Fibroblast of lung (primary cell): ENCODE data around the gene NUBPL. TPM values are rescaled to one million over a fixed set of nuclear protein-coding genes. Genes with fewer than 3 reads are reported as not detected.

Experiments used
- DNase-seq, 2 donors: peaks; one replicate each; pipeline versions ENCODE4 v3.0.0 to v3.0.0-alpha.2; 2010; ENCODE audit warnings: low read depth in 2 of 2
- H2AFZ ChIP-seq: 2 replicates; pipeline ENCODE4 v1.5.1; 2012; ENCODE audit warnings: low read length, control low read depth, inconsistent platforms
- H3K27ac ChIP-seq: 2 replicates; pipeline ENCODE4 v1.5.1; 2011; ENCODE audit warnings: low read length, control low read depth; ENCODE audit not compliant: insufficient read depth
- H3K27me3 ChIP-seq: 2 replicates; pipeline ENCODE4 v1.5.1; 2011; ENCODE audit warnings: mild to moderate bottlenecking, low read length; ENCODE audit not compliant: control insufficient read depth, insufficient read depth
- H3K36me3 ChIP-seq: 2 replicates; pipeline ENCODE4 v1.5.1; 2011; ENCODE audit warnings: low read length; ENCODE audit not compliant: control insufficient read depth, insufficient read depth
- H3K4me1 ChIP-seq: 2 replicates; pipeline ENCODE4 v1.5.1; 2011; ENCODE audit warnings: low read length; ENCODE audit not compliant: control insufficient read depth, insufficient read depth; ENCODE audit errors: extremely low read depth
- H3K4me2 ChIP-seq: 2 replicates; pipeline ENCODE4 v1.5.1; 2011; ENCODE audit warnings: low read length, control low read depth; ENCODE audit not compliant: insufficient read depth; ENCODE audit errors: extremely low read depth
- H3K4me3 ChIP-seq, 4 experiments: fragments of 200-600 bp in 1 of 4; sonication (generic) in 1 of 4; replicated peaks in 1 of 4; 2 replicates each; pipeline ENCODE4 v1.5.1; 2011 to 2016; ENCODE audit warnings: low read length in 4 of 4, low read depth in 3 of 4, mild to moderate bottlenecking in 3 of 4, control low read depth in 2 of 4, inconsistent platforms in 1 of 4, mixed read lengths in 1 of 4; ENCODE audit not compliant: insufficient read depth in 1 of 4; ENCODE audit errors: control extremely low read depth in 1 of 4
- H3K79me2 ChIP-seq: 2 replicates; pipeline ENCODE4 v1.5.1; 2012; ENCODE audit warnings: mild to moderate bottlenecking, low read length, inconsistent platforms; ENCODE audit not compliant: control insufficient read depth, insufficient read depth
- H3K9ac ChIP-seq: 2 replicates; pipeline ENCODE4 v1.5.1; 2011; ENCODE audit warnings: mild to moderate bottlenecking, low read length, control low read depth; ENCODE audit not compliant: insufficient read depth
- H3K9me3 ChIP-seq: 2 replicates; pipeline ENCODE4 v1.5.1; 2012; ENCODE audit warnings: low read depth, low read length; ENCODE audit not compliant: control insufficient read depth, insufficient read depth
- H4K20me1 ChIP-seq: 2 replicates; pipeline ENCODE4 v1.5.1; 2011; ENCODE audit warnings: low read length; ENCODE audit not compliant: control insufficient read depth, insufficient read depth; ENCODE audit errors: extremely low read depth
- CTCF ChIP-seq, 2 donors: IDR thresholded peaks in 1 of 2; conservative IDR thresholded peaks in 1 of 2; 1 replicate in 1 of 2; 2 replicates in 1 of 2; pipeline ENCODE4 v1.5.1; 2011 to 2012; ENCODE audit warnings: low read length in 2 of 2, control low read depth in 1 of 2, inconsistent platforms in 1 of 2, low read depth in 1 of 2, mild to moderate bottlenecking in 1 of 2
- EZH2 ChIP-seq: IDR thresholded peaks from 2 replicates; pipeline ENCODE4 v1.5.1; 2012; ENCODE audit warnings: low read length, control low read depth, mild to moderate bottlenecking; ENCODE audit errors: missing control alignments
- polyA plus RNA-seq, 2 donors: library from polyadenylated mRNA; depleted of rRNA in 1 of 2; stranded (reverse) in 1 of 2; unstranded in 1 of 2; fragments of >200 nt; gene quantifications; 2 replicates each; pipeline ENCODE4 v1.2.1, GENCODE V29; 2011 to 2012; ENCODE audit warnings: missing spikeins in 1 of 2
- total RNA-seq: library from RNA; depleted of rRNA; stranded (reverse); fragments of >200 nt; gene quantifications from 2 replicates; pipeline ENCODE4 v1.2.1, GENCODE V29; 2014

The NUBPL gene
- total and polyA plus RNA-seq, 2 donors (not counting 1 experiment from before 2014, with no cell fraction given) = 9.0 to 10.7 TPM

GRCh38 chr14:31580234-31580633 is 19.0 kb downstream of the NUBPL start:
- H3K36me3 ChIP-seq = no peaks in the 10 kb centered on the region
- no peaks in the 10 kb centered on the region for H3K27me3 ChIP-seq
- H3K9ac ChIP-seq = no peak overlapping the region
- H3K4me3 ChIP-seq = no peak overlapping the region
- H2AFZ ChIP-seq = no peak overlapping the region
- no peaks in the 10 kb centered on the region for H3K79me2 ChIP-seq
- no peak overlapping the region for H3K27ac ChIP-seq
- no peaks in the 10 kb centered on the region for H4K20me1 ChIP-seq
- H3K4me2 ChIP-seq = no peak overlapping the region
- TF ChIP-seq EZH2 (no peak), CTCF (conservative IDR thresholded peaks at IDR 0.05 in 1 of 2, IDR thresholded peaks at IDR 0.05 in 1 of 2; ENCODE audit: low read depth in 1 of 2, low read length in 2 of 2) (no peak)
- H3K9me3 ChIP-seq = no peaks in the 10 kb centered on the region
- no peak for DNase-seq
- no peaks in the 10 kb centered on the region for H3K4me1 ChIP-seq

- Histone ChIP-seq H3K4me2 (no peak overlapping the region), H3K9ac (no peak overlapping the region), H3K4me1 (no peaks in the 10 kb centered on the region), H3K27ac (no peak overlapping the region), H2AFZ (no peak overlapping the region), H3K27me3 (no peaks in the 10 kb centered on the region), H3K36me3 (no peaks in the 10 kb centered on the region), H4K20me1 (no peaks in the 10 kb centered on the region), H3K4me3 (no peak overlapping the region), H3K9me3 (no peaks in the 10 kb centered on the region), H3K79me2 (no peaks in the 10 kb centered on the region)
- DNase-seq = peak; percentile 73 to 84
- no peak for TF ChIP-seq EZH2
- no peak for TF ChIP-seq CTCF (conservative IDR thresholded peaks at IDR 0.05 in 1 of 2, IDR thresholded peaks at IDR 0.05 in 1 of 2; ENCODE audit: low read depth in 1 of 2, low read length in 2 of 2)
Observed at GRCh38 chr14:31582286-31582691, 21.1 kb downstream of the NUBPL start.

GRCh38 chr14:31582836-31583452 is 21.7 kb downstream of the NUBPL start:
- no peaks in the 10 kb centered on the region for H3K36me3 ChIP-seq
- H3K9ac ChIP-seq = no peak overlapping the region
- no peaks in the 10 kb centered on the region for H3K9me3 ChIP-seq
- TF ChIP-seq CTCF (conservative IDR thresholded peaks at IDR 0.05 in 1 of 2, IDR thresholded peaks at IDR 0.05 in 1 of 2; ENCODE audit: low read depth in 1 of 2, low read length in 2 of 2) (no peak), EZH2 (no peak)
- no peaks in the 10 kb centered on the region for H3K79me2 ChIP-seq
- H3K27ac ChIP-seq = no peak overlapping the region
- no peaks in the 10 kb centered on the region for H3K27me3 ChIP-seq
- H4K20me1 ChIP-seq = no peaks in the 10 kb centered on the region
- no peak overlapping the region for H3K4me2 ChIP-seq
- no peak overlapping the region for H3K4me3 ChIP-seq
- H3K4me1 ChIP-seq = no peaks in the 10 kb centered on the region
- H2AFZ ChIP-seq = no peak overlapping the region
- peak in 1 of 2 donors; percentile 16 for DNase-seq
